Measurements from ENCODE around the gene HTRA1. TPM values are rescaled to one million over a fixed set of nuclear protein-coding genes. Genes with fewer than 3 reads are reported as not detected.

Gene HTRA1
- total RNA-seq, 1 donor from 2014 or later = not detected

DNA sequence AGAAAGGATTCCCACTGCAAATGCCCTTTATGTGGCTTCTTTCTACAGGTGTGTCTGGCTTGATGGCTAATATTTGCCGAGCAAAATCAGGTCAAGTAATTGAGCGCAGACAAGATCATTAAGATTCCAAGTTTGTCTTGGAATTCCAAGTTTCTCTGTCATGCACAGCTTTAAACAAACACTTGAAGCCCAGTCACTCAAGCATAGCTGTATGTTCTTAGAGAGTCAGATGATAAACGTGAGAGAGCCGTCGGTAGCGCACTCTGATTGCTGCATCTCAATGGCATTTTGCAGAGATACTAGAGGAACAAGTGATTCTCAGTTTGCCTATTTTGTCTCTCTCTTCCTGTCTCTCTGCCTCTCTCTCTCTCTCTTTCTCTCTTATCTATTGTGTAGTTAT, 99.9 kb downstream of the HTRA1 start:
- Mint-ChIP-seq H3K4me1 (no peaks in the 10 kb centered on the region), H3K36me3 (ENCODE audit: low read depth) (no peaks in the 10 kb centered on the region), H3K4me3 (no peak overlapping the region), H3K27ac (no peak overlapping the region), H3K27me3 (peaks cover 24% of the 10 kb centered on the region), H3K9me3 (peaks cover under 1% of the 10 kb centered on the region)
- no peak for DNase-seq
- intact Hi-C loops (cut with micrococcal nuclease) = loop anchor here (10.0 kb wide), 1 partner anchor 1616 kb away; no protein-coding TSS in a partner anchor
- ChIA-PET POLR2A (no interaction called here), CTCF (interaction anchor here (1.5 kb wide), 1 partner anchor 10 kb away, joined by 3 read pairs; no protein-coding TSS in a partner anchor)
- no peak for ATAC-seq (ENCODE audit: low read depth)
- TF ChIP-seq, protein P1, sequence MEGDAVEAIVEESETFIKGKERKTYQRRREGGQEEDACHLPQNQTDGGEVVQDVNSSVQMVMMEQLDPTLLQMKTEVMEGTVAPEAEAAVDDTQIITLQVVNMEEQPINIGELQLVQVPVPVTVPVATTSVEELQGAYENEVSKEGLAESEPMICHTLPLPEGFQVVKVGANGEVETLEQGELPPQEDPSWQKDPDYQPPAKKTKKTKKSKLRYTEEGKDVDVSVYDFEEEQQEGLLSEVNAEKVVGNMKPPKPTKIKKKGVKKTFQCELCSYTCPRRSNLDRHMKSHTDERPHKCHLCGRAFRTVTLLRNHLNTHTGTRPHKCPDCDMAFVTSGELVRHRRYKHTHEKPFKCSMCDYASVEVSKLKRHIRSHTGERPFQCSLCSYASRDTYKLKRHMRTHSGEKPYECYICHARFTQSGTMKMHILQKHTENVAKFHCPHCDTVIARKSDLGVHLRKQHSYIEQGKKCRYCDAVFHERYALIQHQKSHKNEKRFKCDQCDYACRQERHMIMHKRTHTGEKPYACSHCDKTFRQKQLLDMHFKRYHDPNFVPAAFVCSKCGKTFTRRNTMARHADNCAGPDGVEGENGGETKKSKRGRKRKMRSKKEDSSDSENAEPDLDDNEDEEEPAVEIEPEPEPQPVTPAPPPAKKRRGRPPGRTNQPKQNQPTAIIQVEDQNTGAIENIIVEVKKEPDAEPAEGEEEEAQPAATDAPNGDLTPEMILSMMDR (IDR thresholded peaks at IDR 0.05) = no peak

DNA sequence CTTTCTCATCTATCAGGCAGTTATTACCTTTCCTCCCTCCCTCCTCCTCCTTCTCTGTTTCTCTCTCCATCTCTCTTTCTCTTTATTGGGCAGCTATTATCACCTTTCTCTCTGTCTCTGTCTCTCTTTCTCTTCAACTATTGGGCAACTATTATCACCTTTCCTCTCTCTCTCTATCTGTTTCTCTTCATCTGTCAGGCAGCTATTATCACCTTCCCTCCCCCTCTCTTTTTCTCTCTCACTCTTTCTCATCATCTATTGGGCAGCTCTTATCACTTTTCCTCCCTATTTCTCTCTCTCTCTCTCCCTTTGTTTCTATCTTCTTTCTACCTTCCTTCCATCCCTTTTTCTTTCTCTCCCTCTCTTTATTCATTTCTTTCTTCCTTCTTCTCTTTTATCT, 100.4 kb downstream of the HTRA1 start:
- DNase-seq = no peak
- POLR2A ChIA-PET = no interaction called here
- Mint-ChIP-seq H3K4me1 (no peaks in the 10 kb centered on the region), H3K4me3 (no peak overlapping the region), H3K36me3 (ENCODE audit: low read depth) (no peaks in the 10 kb centered on the region), H3K27ac (no peak overlapping the region), H3K27me3 (peaks cover 25% of the 10 kb centered on the region), H3K9me3 (no peaks in the 10 kb centered on the region)
- intact Hi-C loops (cut with micrococcal nuclease) = loop anchor here (10.0 kb wide), 1 partner anchor 1617 kb away; no protein-coding TSS in a partner anchor
- CTCF ChIA-PET = interaction anchor here (1.5 kb wide), 1 partner anchor 9 kb away, joined by 3 read pairs; no protein-coding TSS in a partner anchor
- TF ChIP-seq, protein P1 (IDR thresholded peaks at IDR 0.05) = no peak
- ATAC-seq (ENCODE audit: low read depth) = no peak

Other genes with a start within 250 kb of the HTRA1 start
- not detected in 2 replicates for gene BTBD16, start 190.3 kb upstream of the HTRA1 start, total RNA-seq
- 11.8 and 12.8 TPM in 2 replicates for gene PLEKHA1, start 86.8 kb upstream of the HTRA1 start, total RNA-seq
- gene ARMS2, start 6.9 kb upstream of the HTRA1 start, total RNA-seq = not detected in 2 replicates
- gene DMBT1, start 99.2 kb downstream of the HTRA1 start, total RNA-seq = not detected in 2 replicates
- not detected in 2 replicates for gene C10orf120, start 238.3 kb downstream of the HTRA1 start, total RNA-seq

All from activated B cell treated with CpG ODN at 0.5 μM for 24 hours (primary cell).